ENCODE results near the gene BSN.

- no peak for TF ChIP-seq POLR2A (IDR thresholded peaks at IDR 0.05)
- TF ChIP-seq CTCF (IDR thresholded peaks at IDR 0.05): no peak
Observed at GRCh38 chr3:49668414-49668797, 114.1 kb downstream of the BSN start.

Data from heart left ventricle (tissue), 13 donors.